AG08396 (cell line): Measurements from ENCODE around the gene LENG8.
"Not testable (repeated sequence)": the region's sequence is repeated elsewhere in the genome, so short reads cannot be mapped to it uniquely, and the experiment has no call there.

Source experiments
- DNase-seq: peaks from one replicate; pipeline ENCODE4 v3.0.0; 2012; ENCODE audit warnings: low spot score, mixed read lengths

Gene LENG8

DNA sequence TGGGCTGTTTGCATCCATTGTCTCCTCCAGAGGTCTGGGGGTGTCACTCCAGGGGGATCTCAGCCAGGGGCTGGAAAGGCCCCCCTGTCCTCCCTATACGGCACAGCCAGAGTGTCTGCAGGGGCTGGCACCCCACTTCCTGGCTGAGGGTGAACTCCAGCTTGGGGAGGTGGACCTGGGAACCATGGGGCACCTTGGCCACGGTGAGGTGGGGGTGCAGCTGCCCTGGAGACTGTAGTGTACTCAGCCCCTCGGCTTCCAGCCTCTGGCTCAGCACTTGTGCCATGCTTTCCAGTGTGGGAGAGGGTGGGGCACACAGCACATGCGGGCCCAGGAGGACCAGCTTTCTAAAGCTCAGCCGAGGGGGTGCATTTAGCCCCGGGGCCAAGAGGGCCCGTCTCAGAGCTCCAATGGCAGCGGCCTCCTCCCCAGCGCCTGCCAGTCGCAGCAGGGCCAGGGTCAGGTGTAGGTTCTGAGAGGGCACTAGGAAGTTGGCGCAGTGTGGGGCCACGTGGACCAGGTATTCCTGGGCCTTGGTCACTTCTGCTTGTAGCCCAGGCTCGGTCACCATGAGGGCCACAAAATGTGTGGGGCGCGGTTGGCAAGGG is 13.2 kb downstream of the LENG8 start:
- no peak for DNase-seq

DNA sequence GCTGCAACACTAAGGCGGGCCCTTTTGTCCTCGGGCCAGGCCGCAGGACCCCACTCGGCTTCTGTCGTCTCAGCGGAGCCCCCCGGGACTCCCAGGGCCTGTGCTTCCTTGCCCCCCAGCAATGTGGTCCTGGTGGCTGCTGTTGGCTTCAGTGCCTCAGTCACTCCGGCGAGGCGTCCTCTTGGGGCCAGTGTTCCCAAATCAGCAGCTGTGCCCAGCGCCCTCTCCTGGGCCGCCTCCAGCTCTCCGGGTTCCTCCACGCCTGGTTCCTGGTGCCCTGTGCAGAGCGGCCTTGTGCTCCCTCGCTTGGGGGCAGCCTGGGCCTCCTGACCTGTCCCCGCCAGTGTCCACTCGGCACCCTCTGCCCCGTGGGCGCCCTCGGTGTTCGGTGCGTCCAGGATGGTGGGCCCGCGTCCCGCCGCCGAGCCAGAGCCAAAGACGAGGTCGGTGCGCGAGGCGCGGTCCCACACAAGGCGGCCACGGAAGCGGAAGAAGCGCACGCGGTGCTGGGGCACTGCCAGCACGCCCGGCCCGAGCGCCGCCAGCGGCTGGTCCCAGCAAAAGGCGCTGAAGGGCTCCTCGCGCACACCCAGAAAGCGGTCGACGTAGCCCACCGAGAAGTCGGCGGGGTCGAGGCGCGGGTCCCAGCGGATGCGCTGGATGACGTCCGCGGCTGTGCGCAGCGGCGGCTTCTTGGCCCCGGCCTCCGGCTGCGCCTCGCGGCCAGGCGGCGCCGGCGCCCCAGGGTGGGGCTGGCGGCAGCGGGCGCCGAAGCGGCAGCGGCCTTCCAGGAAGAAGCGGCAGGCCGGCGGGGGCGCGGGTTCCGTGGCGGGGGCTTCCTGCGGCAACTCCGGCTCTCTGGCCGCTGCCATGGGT is 13.9 kb downstream of the LENG8 start:
- peak; percentile 69 for DNase-seq

DNA sequence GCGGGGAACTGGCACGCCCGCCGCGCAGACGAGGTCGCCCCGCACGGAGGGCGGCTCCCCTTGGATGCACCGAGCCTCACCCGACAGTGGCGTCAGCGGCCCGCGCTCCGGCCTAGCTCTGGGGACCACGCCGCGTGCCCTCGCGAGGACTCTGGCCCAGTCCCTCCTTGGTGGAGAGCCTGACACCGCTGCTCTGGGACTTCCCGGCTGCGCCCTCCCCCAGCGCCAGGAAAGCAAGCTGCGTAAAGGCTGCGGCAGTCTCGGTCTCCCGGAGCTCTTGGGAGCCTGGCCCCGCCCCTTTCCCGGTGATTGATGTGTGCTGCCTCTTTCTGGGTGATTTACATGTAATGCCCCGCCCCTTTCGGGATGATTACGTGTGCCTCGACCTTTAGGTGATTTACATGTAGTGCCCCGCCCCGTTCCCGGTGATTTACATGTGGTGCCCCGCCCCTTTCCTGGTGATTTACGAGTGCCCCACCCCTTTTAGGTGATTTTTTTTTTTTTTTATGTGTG is 14.6 kb downstream of the LENG8 start, which contains the start of gene LENG9:
TSS of gene LENG9 (minus strand) at position 248 of the 513 bp plus-strand sequence. CDS start 252 bp downstream, outside the sequence.
- peak; percentile 94 for DNase-seq

DNA sequence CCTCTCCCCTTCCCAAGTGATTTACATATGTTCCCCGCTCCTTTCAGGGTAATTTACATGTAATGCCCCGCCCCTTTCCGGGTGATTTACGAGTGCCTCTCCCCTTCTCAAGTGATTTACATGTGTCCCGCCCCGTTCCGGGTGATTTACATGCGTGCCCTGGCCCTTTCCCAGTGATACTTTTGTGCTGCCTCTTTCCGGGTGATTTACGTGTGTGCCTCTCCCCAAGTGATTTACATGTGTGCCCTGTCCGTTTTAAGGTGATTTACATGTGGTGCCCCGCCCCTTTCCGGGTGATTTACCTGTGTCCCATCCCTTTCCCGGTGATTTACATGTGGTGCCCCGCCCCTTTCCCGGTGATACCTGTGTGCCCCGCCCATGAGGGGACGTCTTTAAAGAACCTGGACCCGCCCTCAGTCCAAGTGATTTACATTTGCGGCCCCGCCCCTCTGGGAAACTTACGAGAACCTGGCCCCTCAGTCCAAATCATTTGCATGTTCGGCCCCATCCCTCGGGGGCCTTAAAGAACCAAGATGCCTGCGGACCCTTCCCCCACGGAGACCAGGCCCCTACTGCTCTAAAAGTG is 15.1 kb downstream of the LENG8 start:
- DNase-seq: no peak

DNA sequence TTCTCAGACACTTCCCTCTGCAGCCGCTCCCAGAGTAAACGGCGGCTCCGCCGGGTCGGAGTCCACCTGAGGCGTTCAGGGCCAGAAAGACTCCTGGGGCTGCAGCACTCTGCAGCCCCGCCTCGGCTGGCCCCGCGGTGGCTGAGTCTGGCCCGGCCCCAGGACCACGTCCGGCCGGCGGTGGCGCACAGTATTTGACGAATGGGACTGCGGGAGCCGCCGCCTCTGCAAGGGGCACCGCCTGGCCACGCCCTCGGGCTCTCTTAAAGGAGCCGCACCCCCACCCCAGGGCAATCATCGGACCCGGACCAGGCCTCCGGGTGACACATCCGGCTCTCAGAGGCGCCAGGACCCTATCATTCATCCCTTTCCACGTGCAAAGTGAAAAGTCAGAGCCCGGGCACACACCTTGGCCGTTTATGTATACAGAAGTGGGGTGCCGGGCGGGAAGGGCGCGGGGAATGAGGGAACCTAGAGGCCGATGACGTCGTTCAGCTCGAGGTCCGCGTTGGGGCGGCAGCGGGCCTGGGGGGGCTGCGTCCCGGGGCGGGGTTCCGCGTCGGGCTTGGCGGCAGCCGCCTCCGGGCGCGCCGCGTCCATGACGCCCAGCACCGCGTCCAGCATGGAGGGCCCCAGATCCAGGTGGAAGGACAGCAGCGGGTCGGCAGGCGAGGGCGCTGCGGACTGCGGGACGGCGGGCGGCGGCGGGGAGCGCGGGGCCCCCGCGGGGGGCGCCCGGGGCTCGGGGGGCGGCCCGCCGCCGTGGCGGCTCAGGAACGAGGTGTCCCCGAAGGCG is 15.8 kb downstream of the LENG8 start:
- peak; percentile 92 for DNase-seq

DNA sequence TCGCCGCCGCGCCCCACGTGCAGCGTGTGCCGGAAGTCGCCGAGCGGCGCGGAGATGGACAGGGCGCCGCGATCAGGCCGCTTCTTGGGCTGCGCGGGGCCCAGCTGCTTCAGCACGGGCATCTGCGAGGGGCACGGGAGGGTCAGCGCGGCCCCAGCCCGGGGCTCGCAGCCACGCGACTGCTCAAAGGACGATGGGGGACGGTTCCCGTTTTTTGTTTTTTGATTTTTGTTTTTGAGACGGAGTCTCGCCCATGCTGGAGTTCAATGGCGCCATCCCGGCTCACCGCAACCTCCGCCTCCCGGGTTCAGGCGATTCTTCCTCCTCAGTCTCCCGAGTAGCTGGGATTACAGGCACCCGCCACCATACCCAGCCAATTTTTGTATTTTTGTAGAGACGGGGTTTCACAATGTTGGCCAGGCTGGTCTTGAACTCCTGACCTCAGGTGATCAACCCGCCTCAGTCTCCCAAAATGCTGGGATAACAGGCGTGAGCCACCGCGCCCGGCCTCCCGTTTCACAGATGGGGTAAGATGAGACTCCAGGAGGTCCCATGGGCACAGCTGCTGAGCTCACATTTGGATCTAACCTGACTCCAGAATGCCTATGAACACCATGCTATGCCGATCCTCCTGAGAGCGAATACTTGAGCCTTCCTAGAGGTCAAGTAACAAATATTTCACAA is 16.6 kb downstream of the LENG8 start:
- DNase-seq: no peak

DNA sequence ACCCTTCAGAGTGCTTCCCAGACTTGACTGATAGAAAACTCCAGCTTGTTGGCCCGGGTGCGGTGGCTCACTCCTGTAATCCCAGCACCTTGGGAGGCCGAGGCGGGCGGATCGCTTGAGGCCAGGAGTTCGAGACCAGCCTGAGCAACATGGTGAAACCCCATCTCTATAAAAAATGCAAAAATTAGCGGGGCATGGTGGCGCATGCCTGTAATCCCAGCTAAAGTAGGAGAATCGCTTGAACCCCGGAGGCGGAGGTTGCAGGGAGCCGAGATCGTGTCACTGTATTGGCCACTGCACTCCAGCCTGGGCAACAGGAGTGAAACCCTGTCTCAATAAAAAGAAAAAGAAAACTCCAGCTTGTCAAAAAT is 17.1 kb downstream of the LENG8 start:
- not testable (repeated sequence) for DNase-seq

DNA sequence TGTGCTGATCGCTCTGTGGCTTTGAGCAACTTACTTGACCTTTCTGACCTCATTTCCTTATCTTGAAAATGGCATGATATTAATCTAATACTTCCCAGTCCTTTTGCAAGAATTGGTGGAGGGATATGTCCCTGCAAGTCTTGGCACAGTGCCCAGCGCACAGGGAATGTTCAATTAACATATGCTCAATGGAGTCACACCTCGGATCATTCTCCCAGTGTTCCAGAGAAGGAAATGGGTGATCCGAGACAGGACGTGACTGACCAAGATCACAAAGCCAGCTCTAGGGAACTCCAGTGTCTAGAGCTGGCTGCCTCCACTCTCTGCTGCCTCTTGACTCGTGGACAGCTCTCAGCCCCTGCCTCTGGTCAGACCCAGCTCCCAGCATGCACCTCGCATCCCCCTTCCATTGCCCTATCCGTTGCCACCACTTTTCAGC is 20.5 kb downstream of the LENG8 start:
- no peak for DNase-seq

DNA sequence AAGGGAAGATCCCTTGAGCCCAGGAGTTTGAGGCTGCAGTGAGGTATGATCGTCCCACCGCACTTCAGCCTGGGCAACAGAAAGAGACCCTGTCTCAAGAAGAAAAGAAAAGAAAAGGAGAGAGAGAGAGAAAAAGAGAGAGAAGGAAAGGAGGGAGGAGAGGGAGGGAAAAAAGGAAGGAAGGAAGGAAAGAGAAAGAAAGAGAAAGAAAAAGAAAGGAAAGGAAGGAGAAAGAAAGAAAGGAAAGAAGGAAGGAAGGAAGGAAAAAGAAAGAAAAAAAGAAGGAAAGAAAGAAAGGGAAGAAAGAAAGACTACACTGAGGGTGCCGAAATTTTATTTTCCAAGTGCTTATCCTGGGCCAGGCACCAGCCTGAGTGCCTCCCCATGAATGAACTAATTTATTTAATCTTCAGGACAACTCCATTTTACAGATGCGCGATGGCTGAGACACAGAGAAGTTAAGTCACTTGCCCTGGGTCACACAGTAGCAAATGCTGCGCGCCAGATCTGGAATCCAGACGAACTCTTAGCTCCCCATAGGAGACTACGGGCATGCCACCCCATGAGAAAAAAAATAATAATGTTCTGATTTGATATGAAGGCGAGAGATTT is 21.4 kb downstream of the LENG8 start:
- DNase-seq: no peak

DNA sequence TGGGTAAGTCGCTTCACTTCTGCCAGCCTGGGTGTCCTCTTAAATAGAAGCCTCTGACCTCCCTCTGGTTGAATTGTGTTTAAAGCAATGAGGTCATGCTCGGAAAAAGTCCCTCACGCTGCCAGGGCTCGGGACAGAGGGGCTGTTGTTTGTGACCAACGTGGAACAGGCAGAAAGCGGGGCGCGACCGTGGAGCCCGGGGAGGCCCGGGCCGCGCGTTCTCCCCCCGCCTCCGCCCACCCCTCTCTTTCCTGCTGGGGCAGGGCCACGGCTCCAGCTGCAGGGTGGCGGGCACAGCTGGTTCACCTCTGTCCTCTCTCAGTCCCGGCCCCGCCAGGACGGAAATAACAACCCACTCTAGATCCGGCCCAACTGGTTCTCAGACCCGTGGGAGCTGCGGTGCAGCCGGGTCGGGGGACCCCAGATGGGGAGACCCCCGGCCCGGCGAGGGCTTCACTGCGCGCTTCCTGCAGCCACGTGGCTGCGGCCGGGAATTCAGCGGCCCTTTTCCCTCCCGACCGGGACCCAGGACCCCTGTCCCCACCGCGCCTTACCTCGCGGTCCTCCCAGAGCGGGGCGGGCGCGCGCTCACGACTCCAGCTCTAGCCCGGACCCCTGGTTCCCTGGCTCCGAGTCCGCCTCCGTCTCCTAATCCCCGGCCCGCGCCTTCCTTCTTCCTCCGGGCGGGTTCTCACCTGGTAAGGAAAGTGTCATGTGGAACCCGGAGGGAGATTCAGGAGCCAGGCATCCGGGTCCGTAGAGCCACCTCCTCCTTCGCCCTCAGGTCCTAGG is 22.2 kb downstream of the LENG8 start:
- peak; percentile 42 for DNase-seq

DNA sequence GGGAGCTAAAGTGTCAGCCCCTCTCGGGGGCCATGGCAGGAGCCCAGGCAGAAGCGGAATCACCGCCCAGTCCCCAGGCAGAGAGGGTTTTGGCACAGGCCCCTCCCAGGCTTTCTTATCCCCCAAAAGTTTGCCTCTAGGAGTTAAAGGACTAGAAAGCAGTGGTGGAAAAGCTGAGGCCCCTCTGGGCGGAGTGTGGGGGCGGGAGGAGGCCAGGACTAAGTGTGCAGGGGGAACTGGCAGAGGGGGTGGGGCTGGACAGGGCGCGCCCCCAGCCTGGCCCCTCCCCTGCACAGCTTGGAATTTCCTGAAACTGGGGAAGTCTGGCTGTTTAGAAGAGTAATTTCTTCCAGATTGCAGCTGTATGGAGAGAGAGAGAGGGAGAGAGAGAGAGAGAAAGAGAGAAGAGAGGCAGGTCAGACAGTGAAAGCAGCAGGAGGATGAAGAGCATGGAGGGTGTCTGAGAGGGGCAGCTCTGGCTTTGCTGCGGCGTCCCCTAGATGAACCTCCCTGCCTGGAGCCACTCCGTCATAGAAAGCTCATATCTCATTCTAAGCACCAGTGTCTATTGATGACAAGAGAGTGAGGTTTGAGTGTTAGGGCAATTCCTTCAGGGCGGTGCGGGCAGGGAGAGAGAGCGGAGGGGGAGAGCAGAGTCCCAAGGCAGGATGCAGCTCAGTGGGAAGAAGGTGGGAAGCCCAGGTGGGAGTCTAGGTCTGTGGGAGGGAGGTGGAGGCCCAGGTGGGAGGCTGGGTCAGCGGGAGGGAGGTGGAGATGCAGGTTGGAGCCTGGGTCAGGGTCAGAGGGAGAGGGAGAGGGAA is 24.3 kb downstream of the LENG8 start, which contains the start of gene CDC42EP5:
TSS of gene CDC42EP5 (minus strand) at position 226 of the 821 bp plus-strand sequence. CDS start 7,749 bp downstream, outside the sequence.
- DNase-seq: peak; percentile 94

DNA sequence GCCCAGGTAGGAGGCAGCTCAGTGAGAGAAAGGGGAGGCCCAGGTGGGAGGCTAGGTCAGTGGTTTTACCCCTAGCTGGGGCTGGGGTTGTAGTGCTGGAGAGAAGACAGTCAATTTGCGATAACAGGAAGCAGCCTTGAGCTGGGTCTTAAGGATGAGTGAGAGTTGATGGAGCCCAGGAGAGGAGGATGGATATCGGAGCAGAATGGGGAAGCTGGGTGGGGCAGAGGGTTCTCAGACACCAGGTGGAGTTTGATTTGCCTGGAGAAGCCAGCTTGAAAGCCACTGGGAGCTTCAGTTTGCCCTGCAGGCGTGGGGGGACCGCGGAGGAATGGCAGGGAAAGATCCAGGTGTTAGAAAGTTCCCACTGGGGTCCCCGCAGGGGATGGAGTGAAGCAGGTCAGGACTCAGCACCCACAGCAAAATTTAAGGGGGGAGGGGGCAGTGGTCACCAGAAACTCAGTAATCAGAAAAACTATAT is 24.9 kb downstream of the LENG8 start:
- no peak for DNase-seq

DNA sequence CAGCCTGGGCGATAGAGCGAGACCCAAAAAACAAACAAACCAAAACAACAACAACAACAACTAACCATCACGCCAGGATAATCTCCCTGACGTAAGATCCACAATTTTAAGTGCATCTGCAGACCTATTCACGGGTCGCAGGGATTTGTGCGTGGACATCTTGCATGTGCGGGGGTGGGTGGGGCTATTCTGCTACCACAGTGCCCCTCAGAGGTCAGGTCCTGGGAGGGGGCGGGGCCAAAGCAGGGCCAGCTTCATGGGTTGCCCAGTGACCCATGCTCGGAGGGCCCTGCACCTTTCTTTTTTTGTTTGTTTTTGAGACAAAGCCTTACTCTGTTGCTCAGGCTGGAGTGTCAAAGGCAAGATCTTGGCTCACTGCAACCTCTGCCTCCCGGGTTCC is 26.7 kb downstream of the LENG8 start:
- DNase-seq: no peak

DNA sequence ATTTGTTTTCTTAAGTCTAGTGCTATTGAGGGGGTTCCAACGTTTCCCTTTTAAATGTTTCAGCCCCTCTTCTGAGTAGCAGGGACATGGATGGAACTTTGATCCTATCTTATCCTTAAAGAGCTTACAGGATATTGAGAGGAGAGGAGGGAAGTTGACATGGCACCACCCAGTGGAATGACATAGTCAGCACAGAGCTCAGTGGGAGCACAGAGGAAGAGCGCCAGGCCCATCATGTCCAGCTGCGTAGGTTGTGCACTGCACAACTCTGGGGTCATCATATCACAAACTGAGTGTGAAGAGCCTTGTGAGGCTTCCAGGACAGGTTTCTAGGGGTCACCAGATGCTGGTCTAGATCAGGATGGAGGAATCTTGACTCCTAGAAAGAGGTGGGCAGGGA is 28.7 kb downstream of the LENG8 start:
- DNase-seq: no peak

DNA sequence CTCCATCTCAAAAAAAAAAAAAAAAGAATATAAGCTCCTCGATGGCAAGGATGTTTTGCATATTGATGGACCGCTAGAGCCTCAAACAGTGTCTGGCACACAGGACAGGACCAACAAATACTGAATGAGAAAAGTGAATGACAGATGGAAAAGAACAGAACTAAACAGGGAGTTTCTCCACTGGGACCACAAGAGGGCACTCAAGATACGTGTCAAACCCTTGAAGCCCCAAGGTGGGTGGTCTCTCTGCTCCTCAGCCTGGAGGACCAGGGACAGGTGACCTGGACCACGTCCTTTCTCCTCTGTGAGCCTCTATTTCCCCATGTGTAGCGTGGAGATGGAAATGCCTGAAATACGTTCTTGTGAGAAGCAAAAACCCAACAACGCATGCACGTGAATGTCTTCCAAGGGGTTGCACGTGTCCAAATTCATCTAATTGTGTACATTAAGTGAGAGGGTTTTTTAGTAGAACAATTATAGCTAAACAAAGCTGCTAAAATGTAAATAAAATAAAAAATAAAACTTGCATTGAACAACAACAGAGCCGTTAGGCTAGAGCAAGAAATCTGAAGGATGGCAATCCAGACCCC is 29.8 kb downstream of the LENG8 start:
- peak; percentile 40 for DNase-seq

DNA sequence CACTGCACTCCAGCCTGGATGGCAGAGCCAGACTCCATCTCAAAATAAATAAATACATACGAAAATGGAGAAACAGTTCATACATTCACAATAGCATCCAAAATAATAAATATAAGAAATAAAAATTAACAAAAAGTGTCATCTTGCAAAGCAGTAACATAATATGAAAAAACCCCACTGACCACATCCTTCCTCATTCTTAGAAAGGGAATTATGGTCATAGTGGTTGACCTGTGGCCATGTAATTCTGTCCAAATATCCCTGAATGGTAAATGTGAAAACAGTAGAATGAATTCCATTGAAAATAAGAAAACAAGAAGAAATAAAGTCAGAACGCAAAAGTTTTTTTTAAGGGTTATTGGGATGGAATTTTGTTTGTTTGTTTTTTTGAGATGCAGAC is 31.1 kb downstream of the LENG8 start:
- no peak for DNase-seq

DNA sequence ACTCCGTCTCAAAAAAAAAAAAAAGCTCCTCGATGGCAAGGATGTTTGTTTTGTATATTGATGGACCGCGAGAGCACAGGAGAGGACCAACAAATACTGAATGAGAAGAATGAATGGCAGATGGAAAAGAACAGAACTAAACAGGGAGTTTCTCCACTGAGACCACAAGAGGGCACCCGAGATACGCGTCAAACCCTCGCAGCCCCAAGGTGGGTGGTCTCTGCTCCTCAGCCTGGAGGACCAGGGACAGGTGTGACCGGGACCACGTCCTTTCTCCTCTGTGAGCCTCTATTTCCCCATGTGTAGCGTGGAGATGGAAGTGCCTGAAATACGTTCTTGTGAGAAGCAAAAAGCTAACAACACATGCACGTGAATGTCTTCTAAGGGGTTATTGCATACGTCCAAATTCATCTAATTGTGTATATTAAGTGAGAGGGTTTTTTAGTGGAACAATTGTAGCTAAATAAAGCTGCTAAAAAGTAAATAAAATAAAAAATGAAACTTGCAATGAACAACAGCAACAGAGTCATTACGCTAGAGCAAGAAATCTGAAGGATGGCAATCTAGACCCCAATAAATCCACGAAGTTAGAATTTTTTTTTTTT is 32.4 kb downstream of the LENG8 start:
- DNase-seq: no peak

DNA sequence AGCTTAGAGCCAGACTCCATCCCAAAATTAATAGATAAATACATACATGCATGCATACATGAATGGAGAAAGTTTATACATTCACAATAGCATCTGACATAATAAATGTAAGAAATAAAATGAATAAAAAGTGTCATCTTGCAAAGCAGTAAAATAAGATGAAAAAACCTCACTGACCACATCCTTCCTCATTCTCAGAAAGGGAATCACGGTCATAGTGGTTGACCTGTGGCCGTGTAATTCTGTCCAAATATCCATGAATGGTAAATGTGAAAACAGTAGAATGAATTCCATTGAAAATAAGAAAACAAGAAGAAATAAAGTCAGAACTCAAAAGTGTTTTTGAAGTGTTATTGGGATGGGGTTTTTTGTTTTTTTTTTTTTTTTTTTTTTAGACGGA is 33.9 kb downstream of the LENG8 start:
- DNase-seq: no peak
